Activated gamma-delta T cell (primary cell): ENCODE data around the gene SIPA1L3.

ENCODE experiments used
- DNase-seq: peaks from one replicate; lab custom pipeline; 2025; lab: John Stamatoyannopoulos, UW

SIPA1L3 gene

DNA sequence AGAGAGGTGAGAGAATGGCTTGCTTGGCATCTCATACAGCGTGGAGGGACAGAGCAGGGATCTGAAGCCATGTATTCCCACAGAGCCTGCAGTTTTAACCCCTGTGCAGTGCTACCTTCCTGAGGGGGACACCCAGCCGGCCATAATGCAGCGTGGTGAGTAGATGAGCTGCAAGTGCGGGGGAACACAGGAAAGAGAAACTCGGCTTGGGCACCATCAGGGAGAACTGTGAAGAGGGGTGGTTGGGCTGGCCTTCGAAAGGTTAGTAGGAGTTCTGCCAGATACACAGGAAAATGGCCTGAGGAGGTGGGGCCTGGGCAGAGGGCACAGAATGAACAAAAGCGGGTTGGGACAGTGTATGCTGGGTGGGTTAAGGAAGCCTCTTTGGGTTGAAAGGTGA is 88.3 kb downstream of the SIPA1L3 start:
- DNase-seq, result no peak

DNA sequence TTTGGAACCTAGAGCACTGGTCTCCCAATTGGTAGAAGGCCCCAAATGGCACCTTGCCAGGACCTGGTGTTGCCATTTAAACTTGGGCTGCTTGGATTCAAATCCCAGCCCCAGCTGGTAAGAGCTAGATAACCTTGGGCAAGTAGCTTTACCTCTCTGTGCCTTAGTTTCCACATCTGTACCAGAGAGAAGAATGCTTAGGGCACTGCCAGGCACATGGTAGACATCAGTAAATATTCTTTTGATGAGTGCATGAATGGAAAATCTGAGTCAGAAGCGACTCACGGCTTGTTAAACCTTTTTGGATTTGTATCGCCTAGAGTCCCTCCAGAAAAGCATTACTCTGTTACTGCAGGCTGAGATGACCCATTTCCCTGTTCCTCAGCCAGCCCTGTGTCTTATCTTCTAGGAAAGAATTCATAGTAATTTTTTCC is 90.9 kb downstream of the SIPA1L3 start:
- DNase-seq, result no peak

DNA sequence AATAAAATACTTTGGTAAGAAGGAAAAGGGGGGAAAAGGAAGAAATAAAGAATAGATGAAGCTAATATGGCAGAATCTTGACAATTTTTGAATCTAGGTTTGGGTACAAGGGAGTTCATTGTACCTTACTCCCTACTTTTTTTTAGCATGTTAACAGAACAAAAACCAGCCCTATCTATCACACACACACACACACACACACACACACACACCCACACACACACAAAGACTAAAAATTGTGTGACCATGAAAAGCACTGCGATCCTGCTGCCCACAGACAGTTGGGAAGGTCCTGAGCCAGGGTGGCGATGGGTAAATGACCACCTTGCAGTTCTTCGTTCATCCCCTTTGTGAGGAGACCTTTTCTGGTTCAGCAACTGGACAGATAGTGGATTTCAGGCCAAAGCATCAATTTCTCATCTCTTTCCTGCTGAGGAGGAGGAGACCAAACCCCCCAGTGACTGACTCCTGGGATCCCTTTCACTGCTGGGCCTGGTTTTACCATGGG is 91.8 kb downstream of the SIPA1L3 start:
- no peak for DNase-seq

DNA sequence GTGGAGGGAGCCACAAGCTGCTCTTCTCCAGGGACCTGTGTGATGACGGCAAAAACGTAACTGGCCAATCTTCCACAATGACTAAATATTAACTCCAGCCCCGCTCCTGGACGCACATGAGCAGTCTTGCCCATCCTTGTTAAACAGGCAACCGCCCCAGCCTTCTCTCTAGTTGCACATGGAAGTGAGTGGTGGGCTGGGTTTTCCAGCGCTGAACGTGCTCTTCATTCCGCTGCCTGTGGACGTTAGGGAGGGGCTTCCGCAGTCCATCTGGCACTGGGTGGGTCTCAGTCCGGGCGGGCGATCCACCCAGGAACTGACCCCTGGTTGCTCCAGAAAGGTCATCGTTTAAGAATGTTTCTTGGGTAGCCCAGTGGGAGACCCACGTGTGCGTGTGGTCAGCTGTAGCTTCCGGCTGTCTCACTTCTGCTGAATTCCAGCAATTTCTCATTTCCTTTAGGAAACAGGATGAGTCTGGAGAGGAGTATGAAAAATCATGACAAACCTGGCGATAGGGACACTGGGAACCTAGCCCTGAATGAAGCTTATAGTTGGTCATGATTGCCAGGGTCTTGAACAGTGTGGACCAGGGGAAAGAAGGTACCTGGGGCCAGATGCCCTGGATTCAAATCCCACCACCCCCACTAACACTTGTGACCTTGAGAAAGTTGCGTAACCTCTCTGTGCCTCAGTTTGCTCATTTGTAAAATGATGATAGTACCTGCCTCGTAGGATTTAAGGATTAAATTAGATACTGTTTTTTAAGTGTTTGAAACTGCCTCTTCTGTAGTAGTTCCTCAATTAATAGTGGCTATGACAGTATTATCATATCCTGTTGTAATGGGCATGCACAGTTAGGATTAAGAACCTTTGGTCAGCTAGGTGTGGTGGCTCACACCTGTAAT is 92.6 kb downstream of the SIPA1L3 start:
- no peak for DNase-seq

DNA sequence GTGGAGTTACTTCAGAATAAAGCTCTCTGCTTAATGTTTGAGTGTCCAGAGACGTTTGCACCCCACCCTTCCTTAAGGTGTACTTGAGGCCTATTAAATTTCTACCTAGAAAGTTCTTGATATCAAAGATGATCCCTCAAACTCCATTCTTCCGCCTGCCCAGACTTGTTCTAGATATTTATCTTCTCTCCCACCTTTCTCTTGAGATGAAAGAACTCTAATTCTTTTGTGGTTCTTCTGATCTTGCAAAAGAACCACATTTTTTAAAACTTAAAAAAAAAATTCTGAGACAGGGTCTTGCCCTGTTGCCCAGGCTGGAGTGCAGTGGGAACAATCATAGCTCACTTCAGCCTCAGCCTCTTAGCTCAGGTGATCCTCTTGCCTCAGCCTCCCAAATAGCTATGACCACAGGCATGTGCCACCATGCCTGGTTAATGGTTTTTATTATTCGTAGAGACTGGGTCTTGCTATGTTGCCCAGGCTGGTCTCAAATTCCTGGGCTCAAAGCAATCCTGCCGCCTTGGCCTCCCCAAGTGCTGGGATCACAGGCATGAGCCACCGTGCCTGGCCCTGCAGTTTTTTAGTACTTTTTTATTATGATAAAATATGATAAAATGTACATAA is 94.3 kb downstream of the SIPA1L3 start:
- DNase-seq, result no peak

DNA sequence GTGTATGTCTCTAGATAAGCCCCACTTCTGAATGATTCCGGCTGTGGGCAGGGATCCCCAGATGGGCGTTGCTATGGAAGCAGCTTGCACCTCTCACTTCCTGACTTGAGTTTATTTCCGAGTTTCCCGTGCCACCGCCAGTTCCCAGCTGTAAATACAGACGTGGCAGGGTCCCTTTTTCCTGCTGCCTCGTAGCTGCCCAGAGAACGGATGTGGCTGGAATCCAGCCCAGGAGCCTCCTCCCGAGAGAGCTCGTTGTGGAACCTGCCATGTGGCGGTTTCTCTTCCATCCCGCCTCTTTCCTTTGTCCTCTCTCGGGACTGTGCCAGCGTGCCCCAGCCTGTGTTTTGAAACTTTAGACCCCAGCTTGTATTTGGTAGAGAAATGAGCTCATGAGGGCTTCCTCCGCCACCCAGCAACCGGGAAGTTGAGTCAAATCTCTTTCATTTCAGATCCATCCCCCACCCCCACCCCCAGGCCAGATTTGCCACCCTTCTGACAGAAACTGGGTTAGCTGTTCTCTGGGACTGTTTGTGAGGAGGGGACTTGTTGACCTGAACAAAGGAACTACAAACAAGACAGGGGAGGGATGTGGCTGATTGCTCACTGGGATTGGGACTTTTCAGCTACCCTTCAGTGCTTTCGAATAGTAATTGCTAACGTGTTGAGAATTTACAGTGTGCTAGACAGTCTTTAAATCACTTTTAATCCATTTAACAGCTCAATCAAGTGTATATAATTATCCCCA is 96.6 kb downstream of the SIPA1L3 start:
- DNase-seq, result no peak

DNA sequence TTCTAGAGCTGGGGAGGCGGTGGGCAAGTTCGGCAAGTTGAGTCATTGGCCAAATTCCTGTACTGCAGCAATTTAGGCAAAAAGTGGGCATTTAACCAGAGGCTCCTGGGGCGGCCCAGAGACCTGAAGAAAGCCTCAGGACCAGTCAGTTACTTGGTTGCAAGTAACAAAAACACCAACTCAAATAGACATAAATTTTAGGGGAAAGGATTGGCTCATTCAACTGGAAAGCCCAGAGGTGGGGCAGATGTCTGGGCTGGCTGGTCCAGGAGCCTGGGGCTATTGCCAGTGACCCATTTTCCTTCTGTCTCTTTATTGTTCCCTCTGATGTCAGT is 97.1 kb downstream of the SIPA1L3 start:
- DNase-seq, result no peak

DNA sequence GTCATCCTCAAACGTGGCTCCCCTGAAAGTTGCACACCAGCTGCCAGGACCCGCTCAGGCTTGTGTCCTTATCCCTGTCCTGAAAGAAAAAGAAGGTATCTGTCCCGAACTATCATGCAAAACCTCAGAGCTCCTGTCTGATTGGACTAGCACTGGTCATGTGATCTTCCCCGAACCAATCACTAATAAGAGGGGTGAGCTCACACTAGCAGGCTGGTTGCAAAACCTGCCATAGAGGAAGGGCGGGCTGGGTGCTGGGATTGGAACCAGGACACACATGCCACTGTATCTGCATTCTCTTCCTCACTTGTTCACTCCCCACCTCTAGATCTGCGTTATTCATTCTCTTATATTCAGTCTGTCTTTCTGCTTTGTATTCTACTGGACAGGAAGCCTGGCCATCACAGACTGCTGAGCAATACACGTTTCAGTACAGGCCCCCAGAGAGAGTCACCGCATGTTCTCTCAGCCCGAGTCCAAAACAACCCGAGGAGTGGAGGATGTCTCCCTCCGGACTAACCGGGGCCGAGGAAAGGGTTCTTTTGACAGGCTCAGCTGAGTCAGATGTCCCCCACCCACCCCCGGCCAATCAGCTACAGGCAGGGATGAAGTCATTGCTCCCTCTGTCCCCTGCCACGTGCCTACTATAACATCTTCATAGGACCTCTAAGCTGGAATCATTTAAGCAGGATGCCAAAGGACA is 97.7 kb downstream of the SIPA1L3 start:
- DNase-seq, result no peak

DNA sequence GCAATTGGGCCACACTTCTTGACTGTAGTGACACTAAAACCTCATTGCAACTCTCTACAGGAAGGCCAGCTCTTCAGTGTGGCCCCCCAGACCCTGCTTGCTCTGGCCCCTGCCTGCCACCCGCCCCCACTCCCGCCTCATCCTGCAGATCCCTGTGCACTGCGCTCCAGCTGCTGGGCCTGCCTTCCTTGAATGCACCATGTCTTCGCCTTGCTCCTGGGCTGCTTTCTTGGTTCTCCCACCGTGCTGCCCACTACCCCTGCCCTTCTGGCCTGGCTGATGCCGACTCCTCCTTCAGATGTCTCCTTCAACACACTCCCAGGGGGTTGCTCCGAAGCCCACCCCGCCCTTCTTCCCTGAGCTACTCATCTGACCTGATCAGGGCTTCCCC is 98.2 kb downstream of the SIPA1L3 start:
- DNase-seq, result no peak

DNA sequence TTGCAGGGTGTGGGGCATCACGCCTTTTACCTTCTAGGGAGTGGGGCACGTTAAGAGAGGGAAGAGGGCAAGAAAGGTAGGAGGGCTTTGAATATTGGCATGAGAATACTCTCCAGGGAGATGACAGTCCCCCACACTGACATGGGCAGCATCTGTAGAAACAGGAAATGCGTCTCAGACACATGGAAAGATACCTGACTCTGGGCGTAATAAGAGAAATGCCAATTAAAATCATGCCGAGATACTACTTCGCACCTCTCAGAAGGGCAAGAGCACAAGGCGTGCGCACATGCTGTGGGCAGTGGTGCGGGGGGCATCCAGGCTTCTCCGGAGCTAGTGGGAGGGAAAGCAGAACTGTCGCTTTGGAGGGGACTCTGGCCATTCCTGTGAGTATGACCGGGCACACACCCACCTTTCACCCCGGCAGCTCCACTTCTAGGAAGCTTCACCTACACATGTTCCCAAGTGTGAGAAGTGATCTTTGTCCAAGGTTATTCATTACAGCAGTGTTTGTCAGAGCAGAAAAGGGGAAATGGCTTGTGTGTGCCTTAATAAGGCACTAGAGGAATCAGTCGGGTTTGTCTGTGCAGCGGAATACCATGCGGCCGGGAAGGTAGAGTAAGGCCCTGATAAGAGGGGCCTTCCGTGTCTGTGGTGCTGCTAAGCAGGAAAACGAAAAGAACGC is 99.5 kb downstream of the SIPA1L3 start:
- DNase-seq, result no peak

DNA sequence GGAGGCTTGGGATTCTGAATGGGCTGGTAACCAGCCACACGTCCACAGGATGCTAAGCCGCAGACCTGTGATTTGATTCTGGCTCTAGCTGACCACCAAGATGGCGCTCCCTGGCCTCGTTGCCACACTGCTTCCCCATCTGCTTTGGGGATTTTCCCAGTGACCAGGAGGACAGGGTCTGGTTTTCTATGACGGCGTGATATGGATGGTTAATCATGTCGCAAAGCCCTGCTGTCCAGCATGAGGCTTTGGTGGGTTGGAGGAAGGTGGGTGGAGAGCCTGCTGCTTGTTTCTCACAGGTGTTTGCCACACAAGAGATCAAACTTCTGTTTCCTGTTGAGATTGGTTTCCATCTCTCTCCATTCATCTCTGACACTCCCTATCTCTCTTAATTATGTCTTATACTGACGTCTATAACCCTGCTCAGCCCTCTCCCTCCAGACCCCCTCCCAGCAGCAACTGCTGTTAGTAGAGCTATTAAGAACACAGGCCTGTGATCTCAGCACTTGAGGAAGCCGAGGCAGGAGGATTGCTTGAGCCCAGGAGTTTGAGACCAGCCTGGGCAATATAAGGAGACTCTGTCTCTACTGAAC is 102.7 kb downstream of the SIPA1L3 start:
- no peak for DNase-seq

DNA sequence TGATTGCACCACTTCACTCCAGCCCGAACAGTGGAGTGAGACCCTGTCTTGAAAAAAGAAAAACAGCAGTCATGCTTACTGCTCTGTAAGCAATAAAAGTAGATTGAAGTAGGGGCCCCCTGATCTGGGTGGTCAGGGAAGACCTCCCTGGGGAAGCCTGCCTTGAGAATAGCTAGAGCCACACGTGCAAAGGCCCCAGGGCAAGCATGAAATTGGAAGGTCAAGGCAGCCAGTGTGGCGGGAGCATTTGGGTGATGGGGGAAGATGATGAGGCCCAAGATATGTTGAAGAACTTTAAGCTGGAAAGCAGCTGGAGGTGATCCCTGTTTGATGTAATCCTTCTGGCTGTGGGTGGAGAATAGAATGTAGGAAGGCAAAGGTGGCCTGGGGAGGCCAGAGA is 104.4 kb downstream of the SIPA1L3 start:
- no peak for DNase-seq

DNA sequence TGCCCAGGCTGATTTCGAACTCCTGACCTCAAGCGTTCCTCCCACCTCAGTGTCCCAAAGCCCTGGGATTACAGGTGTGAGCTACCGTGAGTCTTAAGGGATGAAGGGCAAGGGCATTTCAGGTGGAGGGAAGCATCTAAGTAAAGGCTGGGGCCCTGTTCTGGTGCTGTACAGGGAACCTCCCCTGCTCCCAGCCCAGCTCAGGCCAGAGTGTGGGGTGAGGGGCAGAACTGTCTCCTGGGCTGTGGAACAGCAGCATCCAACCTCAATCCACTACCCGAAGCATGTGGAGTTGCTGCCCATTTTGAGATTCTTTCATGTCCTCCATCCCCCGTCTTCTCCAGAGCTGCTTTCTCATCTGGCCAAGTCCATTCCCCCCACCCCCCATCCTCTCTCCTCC is 105.3 kb downstream of the SIPA1L3 start:
- no peak for DNase-seq

DNA sequence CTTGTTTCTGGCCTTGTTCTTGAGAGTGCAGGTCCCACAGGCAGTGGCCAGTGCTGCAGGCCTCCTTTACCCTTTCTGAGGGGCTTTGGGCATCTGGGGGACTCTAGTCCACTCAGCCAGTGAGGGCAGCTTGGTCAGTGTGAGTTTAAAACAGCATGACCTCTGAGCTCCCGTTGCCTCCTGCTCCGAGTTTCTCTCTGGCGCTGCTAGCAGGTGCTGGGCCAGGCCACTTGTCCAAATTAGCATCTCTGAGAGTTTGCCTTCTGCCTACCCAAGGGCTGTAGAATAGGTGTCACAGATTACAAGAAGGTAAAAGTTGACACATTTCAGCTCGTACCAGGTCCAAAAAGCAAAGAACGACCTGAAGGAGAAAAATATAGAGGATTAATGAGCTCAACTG is 105.9 kb downstream of the SIPA1L3 start:
- no peak for DNase-seq

DNA sequence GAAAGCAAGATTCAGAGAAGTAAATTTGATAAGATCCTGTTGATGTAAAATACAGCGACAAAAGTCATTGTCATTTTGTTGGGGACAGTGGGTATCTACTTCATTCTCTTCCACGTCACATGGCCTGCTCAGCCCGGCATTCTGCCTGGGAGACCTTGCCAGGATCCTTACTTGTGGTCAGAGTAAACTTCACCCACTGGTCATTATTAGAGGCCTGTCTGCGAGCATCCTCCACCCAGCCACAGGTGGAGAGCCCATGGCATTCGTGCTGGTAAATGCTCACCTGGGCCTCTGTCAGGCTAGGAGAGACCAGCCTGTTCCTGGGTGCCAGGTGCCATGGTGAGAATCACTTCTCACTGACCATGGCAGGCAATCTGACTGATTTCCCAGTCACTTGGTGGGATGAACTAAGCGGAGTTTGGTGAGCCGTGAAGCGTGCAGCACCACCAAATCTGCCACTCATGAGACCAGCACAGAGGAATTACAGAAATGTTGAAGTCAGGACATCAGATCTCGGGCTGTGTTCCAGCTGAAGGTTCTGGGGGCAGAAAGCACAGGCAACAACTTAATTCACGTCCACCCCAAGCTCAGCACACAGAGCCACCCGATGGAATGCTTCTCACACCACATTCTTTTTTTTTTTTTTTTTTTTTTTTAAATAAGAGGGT is 107.0 kb downstream of the SIPA1L3 start:
- DNase-seq, result no peak

DNA sequence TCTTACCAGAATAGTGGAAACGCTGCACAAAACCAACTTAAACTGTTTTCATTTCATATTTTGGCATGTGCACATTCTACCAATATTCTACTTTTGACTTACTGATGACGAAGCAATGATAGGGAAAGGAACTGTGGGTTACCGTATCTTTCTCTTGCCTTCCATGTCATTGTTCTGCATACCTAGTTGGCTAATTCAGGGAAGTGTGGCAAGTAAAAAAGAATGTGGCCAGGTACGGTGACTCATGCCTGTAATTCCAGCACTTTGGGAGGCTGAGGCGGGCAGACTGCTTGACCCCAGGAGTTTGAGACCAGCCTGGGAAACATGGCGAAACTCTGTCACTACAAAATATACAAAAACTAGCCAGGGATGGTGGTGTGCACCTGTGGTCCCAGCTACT is 108.2 kb downstream of the SIPA1L3 start:
- no peak for DNase-seq

DNA sequence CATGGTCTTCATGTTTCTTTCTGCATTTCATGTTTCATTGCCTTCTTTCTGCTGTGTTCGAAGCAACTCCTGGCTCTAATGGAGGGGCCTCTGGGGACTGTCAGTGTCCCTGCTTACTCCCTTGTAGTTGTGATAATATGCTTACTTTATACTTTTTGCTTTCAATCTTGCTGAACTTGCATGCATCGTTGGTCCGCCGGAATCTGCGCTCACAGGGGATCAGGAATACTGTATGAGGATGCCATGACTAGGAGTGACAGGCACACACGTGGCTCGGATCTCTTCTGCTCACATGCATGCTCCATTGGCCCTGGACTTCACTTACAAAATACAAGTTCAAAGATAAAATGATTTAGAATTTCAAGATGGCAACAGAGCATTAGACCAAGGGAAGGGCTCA is 108.8 kb downstream of the SIPA1L3 start:
- no peak for DNase-seq

DNA sequence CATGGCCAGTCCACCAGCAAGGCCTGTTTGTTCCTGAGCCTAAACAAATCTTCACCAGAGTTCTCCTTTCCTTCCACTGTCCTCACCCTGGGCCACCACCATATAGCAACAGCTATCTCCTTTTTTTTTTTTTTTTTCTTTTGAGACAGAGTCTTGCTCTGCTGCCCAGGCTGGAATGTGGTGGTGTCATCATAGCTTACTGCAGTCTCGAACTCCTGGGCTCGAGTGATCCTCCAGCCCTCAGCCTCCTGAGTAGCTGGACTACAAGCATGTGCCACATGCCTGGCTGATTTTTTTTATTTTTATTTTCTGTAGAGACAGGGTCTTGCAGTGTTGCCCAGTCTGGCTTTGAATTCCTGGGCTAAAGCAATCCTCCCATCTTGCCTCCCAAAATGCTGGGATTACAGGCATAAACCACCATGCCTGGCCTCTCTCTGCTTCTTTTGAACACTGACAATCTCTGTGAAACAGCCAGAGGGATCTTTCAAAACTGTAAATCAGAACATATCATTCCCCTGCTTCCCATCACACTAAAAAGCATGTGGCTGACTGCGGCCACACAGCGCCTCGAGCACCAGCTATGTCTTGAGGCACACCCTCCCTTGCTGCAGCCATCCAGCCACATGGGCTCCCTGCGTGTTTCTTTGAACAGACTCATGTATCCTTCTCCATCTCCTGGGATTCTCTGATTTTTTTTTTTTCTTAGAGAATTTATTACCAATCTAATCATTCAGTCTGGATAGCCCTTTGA is 110.6 kb downstream of the SIPA1L3 start:
- DNase-seq, result no peak

DNA sequence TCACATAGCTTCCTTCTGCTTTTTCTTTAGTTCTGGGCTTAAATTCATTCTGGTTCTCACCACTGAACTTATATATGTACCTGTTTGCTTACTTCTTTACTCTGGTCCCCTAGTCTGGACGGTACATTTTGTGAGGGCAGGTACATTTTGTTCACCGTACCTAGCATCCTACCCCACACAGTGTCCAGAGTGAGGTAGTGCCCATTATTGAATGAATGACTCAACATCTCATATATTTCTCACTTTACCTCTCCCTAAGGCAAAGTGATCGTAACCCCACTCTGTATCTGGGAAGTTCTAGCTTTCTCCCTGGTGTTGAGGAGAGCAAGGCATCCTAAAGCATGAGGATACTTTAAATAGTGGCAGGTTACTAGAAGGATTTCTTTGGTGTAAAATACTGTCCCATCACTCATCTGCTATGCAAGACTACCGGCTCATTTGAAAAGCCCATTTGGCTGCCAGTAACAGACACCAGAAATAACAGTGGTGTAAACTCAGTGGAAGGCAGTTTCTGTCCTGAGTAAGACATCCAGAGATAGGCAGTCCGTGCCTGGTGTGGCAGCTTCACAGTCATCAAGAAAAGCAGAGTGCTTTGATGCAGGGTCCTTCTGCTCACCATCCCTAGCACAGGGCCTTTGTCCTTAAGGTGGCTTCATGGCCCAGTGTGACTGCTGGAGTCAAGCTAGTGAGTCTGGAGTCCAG is 111.8 kb downstream of the SIPA1L3 start:
- no peak for DNase-seq
